ENCODE measurements around the gene TM6SF1. TPM values are rescaled to one million over a fixed set of nuclear protein-coding genes. Genes with fewer than 3 reads are reported as not detected.

Gene TM6SF1
- total RNA-seq, 3 donors from 2014 or later (not counting 1 experiment from before 2014, with no cell fraction given) = 10.4 to 15.5 (median 12.6) TPM

GRCh38 chr15:83100097-83100646 lies 7.3 kb upstream of the TM6SF1 start:
- Histone ChIP-seq H3K4me3 (ENCODE audit: low read length) (no peak overlapping the region), H3K27ac (ENCODE audit: low read length) (no peak overlapping the region), H3K27me3 (ENCODE audit: control insufficient read depth, insufficient read depth, low read length) (no peaks in the 10 kb centered on the region), H3K4me1 (ENCODE audit: control insufficient read depth, insufficient read depth, low read length) (no peaks in the 10 kb centered on the region), H3K9me3 (ENCODE audit: control insufficient read depth, insufficient read depth, low read length) (no peaks in the 10 kb centered on the region), H3K36me3 (ENCODE audit: control insufficient read depth, insufficient read depth, low read length) (no peaks in the 10 kb centered on the region)
- Mint-ChIP-seq H3K9me3 (no peaks in the 10 kb centered on the region), H3K4me1 (peaks cover 0 to 5% of the 10 kb centered on the region in 2 donors), H3K4me3 (no peak overlapping the region), H3K36me3 (peaks cover 7% of the 10 kb centered on the region), H3K27me3 (ENCODE audit: low read depth in 2 of 2) (peaks cover 21 to 52% of the 10 kb centered on the region in 2 donors), H3K27ac (no peak overlapping the region)
- ATAC-seq = no peak
- 12% methylated on average over 2 of the region's 2 CpGs for WGBS (ENCODE audit: insufficient coverage)
- no peak for DNase-seq
- TF ChIP-seq CTCF (IDR thresholded peaks at IDR 0.05) = no peak
- intact Hi-C loops (cut with micrococcal nuclease) = no loop called here

GRCh38 chr15:83102346-83102745 lies 5.1 kb upstream of the TM6SF1 start:
- H3K4me3 ChIP-seq (ENCODE audit: low read length) = no peak overlapping the region
- no peak overlapping the region for H3K27ac Mint-ChIP-seq
- H3K9me3 ChIP-seq (ENCODE audit: control insufficient read depth, insufficient read depth, low read length) = no peaks in the 10 kb centered on the region
- ATAC-seq (no peak), DNase-seq (no peak)
- H3K4me1 Mint-ChIP-seq = peaks cover 0 to 11% of the 10 kb centered on the region in 2 donors
- WGBS (ENCODE audit: insufficient coverage) = 95% methylated on average over 2 of the region's 2 CpGs
- H3K36me3 Mint-ChIP-seq = peaks cover 7% of the 10 kb centered on the region
- H3K36me3 ChIP-seq (ENCODE audit: control insufficient read depth, insufficient read depth, low read length) = no peaks in the 10 kb centered on the region
- peaks cover 20 to 44% of the 10 kb centered on the region in 2 donors for H3K27me3 Mint-ChIP-seq (ENCODE audit: low read depth in 2 of 2)
- H3K27me3 ChIP-seq (ENCODE audit: control insufficient read depth, insufficient read depth, low read length) = no peaks in the 10 kb centered on the region
- no peaks in the 10 kb centered on the region for H3K9me3 Mint-ChIP-seq
- no peak for TF ChIP-seq CTCF (IDR thresholded peaks at IDR 0.05)
- peaks cover 5% of the 10 kb centered on the region for H3K4me1 ChIP-seq (ENCODE audit: control insufficient read depth, insufficient read depth, low read length)
- no peak overlapping the region for H3K4me3 Mint-ChIP-seq
- H3K27ac ChIP-seq (ENCODE audit: low read length) = no peak overlapping the region
- intact Hi-C loops (cut with micrococcal nuclease) = no loop called here

- TF ChIP-seq CTCF (IDR thresholded peaks at IDR 0.05) = no peak
- Histone ChIP-seq H3K4me1 (ENCODE audit: control insufficient read depth, insufficient read depth, low read length) (peaks cover 19% of the 10 kb centered on the region), H3K27ac (ENCODE audit: low read length) (no peak overlapping the region), H3K4me3 (ENCODE audit: low read length) (no peak overlapping the region), H3K27me3 (ENCODE audit: control insufficient read depth, insufficient read depth, low read length) (no peaks in the 10 kb centered on the region), H3K9me3 (ENCODE audit: control insufficient read depth, insufficient read depth, low read length) (no peaks in the 10 kb centered on the region), H3K36me3 (ENCODE audit: control insufficient read depth, insufficient read depth, low read length) (no peaks in the 10 kb centered on the region)
- Mint-ChIP-seq H3K36me3 (no peaks in the 10 kb centered on the region), H3K4me3 (peak overlapping the region; percentile 22), H3K27me3 (ENCODE audit: low read depth in 2 of 2) (peaks cover 20 to 28% of the 10 kb centered on the region in 2 donors), H3K4me1 (peaks cover 12 to 23% of the 10 kb centered on the region in 2 donors), H3K9me3 (no peaks in the 10 kb centered on the region), H3K27ac (no peak overlapping the region)
- no peak for DNase-seq
- no peak for ATAC-seq
- intact Hi-C loops (cut with micrococcal nuclease) = no loop called here
- WGBS (ENCODE audit: insufficient coverage) = 90% methylated on average over 4 of the region's 4 CpGs
Observed at GRCh38 chr15:83104141-83104540, 3.3 kb upstream of the TM6SF1 start.

GRCh38 chr15:83105440-83105839 lies 2.0 kb upstream of the TM6SF1 start:
- intact Hi-C loops (cut with micrococcal nuclease) = loop anchor here (5.0 kb wide), 1 partner anchor 93 kb away; the partner anchor contains the start of gene C15orf40
- ATAC-seq (no peak), DNase-seq (no peak)
- WGBS (ENCODE audit: insufficient coverage) = 71% methylated on average over 1 of the region's 1 CpG
- Histone ChIP-seq H3K4me1 (ENCODE audit: control insufficient read depth, insufficient read depth, low read length) (peaks cover 25% of the 10 kb centered on the region), H3K27ac (ENCODE audit: low read length) (no peak overlapping the region), H3K9me3 (ENCODE audit: control insufficient read depth, insufficient read depth, low read length) (no peaks in the 10 kb centered on the region), H3K27me3 (ENCODE audit: control insufficient read depth, insufficient read depth, low read length) (no peaks in the 10 kb centered on the region), H3K36me3 (ENCODE audit: control insufficient read depth, insufficient read depth, low read length) (no peaks in the 10 kb centered on the region), H3K4me3 (ENCODE audit: low read length) (no peak overlapping the region)
- peaks cover 25 to 34% of the 10 kb centered on the region in 2 donors for H3K4me1 Mint-ChIP-seq
- TF ChIP-seq CTCF (IDR thresholded peaks at IDR 0.05) = no peak
- peak overlapping the region in 1 of 2 donors; percentile 23 for H3K27ac Mint-ChIP-seq
- peaks cover 15 to 19% of the 10 kb centered on the region in 2 donors for H3K27me3 Mint-ChIP-seq (ENCODE audit: low read depth in 2 of 2)
- H3K9me3 Mint-ChIP-seq = no peaks in the 10 kb centered on the region
- H3K36me3 Mint-ChIP-seq = no peaks in the 10 kb centered on the region
- peak overlapping the region; percentile 82 for H3K4me3 Mint-ChIP-seq
